GM12874 (cell line): ENCODE results near the gene EYA2.

Source experiments
- TF ChIP-seq, protein P1 (sequence below): IDR thresholded peaks from 2 replicates; pipeline ENCODE4 v1.5.1; 2011; ENCODE audit warnings: low read depth, mild to moderate bottlenecking, control low read depth, low read length, moderate library complexity; ENCODE audit not compliant: insufficient read depth

Gene EYA2

DNA sequence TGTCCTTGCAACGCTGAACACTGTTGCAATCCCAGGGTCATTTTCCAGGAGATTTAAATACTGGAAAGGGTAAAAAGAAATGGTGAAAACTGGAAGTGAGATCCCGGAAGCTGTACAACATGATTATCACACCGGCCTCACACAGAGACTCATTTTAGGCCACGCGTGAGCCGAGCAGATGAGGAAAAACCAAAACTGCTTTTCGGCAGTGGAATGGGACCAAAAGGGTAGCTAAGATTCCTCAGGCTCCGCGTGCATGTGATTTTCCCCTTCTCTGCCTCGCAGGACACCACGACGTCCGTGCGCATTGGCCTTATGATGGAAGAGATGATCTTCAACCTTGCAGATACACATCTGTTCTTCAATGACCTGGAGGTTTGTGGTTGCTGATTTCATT lies 248.1 kb downstream of the EYA2 start:
- TF ChIP-seq, protein P1, sequence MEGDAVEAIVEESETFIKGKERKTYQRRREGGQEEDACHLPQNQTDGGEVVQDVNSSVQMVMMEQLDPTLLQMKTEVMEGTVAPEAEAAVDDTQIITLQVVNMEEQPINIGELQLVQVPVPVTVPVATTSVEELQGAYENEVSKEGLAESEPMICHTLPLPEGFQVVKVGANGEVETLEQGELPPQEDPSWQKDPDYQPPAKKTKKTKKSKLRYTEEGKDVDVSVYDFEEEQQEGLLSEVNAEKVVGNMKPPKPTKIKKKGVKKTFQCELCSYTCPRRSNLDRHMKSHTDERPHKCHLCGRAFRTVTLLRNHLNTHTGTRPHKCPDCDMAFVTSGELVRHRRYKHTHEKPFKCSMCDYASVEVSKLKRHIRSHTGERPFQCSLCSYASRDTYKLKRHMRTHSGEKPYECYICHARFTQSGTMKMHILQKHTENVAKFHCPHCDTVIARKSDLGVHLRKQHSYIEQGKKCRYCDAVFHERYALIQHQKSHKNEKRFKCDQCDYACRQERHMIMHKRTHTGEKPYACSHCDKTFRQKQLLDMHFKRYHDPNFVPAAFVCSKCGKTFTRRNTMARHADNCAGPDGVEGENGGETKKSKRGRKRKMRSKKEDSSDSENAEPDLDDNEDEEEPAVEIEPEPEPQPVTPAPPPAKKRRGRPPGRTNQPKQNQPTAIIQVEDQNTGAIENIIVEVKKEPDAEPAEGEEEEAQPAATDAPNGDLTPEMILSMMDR: no peak

GRCh38 chr20:47143657-47144056 lies 249.0 kb downstream of the EYA2 start:
- TF ChIP-seq, protein P1: no peak

DNA sequence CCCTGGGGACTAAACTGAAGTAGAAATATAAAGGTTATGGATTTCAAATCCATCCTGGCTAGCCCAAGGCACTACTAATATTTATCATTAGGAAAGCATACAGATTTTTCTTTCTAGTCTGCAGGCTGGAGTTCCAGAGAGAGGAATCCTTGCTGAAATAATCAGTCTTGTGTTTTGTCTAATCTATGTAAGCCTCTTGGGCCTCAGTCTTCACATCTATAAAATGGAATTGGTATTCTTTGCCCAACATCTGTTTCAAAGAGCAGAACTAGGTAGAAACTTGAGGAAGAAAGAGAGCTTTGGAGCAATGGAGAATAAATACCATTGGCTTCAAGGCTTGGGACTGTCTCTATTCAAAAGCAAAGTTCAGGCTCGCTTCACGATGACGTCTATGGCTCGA lies 249.8 kb downstream of the EYA2 start:
- TF ChIP-seq, protein P1: no peak

GRCh38 chr20:47146686-47147085 lies 252.0 kb downstream of the EYA2 start:
- TF ChIP-seq, protein P1: no peak

DNA sequence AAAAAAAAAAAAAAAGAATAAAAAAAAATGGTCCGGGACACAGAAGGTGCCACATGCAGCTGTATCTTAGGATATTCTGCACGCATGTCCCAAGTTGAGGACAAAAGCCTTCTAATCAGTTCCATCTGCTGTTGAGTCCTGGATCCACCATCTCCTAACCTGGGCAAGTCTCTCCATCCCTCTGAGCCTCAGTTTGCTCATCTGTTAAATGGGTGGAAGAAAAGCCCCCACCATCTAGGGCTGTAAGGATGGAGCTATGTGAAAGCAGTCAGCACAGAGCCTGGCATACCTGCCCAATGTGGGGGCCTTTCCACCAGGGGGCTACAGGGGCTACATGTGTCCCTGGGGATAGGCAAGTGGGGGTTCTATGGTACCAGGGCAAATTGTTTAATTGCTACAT lies 253.4 kb downstream of the EYA2 start:
- TF ChIP-seq, protein P1: no peak

DNA sequence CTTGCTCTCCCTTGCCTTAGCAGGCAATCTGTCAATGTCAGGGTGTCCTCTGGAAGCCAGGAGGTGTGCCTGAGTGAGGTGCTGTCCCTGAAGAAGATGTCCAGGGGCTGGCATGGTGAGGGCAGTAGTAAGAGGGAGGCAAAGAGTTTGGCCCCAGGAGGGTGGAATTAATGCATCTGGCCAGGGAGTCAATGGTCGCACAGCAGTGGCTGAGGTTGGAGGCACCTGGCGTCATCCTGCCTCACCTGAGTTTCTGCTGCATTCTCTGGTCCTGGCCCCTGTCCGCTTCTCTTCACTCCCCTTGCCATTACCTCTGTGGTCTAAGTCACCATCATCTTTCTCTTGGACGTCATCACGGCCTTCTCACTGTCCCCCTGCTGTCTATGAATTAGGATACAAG lies 255.3 kb downstream of the EYA2 start:
- TF ChIP-seq, protein P1: no peak

GRCh38 chr20:47150403-47151152 lies 255.9 kb downstream of the EYA2 start:
- TF ChIP-seq, protein P1: peak; percentile 42; the same call in 1 of the 2 replicates
